Kidney capillary endothelial cell (primary cell): ENCODE data around the gene RSAD1.

Experiments
- DNase-seq: peaks from one replicate; pipeline ENCODE4 v3.0.0-alpha.2; 2018; ENCODE audit warnings: low spot score

The RSAD1 gene

GRCh38 chr17:50478391-50479381, at the start of gene RSAD1:
RSAD1 (plus strand) TSS chr17:50478860; CDS start chr17:50478885, 25 bp downstream.
- peak; percentile 85 for DNase-seq

- no peak for DNase-seq
Observed at GRCh38 chr17:50429793-50430192, 48.9 kb upstream of the RSAD1 start.

- no peak for DNase-seq
Observed at GRCh38 chr17:50430821-50431618, 47.6 kb upstream of the RSAD1 start.

GRCh38 chr17:50432125-50432762, 46.4 kb upstream of the RSAD1 start:
- DNase-seq, result no peak

GRCh38 chr17:50437409-50437808, 41.3 kb upstream of the RSAD1 start:
- DNase-seq, result no peak

GRCh38 chr17:50439008-50439407, 39.7 kb upstream of the RSAD1 start:
- no peak for DNase-seq

GRCh38 chr17:50440172-50440837, 38.4 kb upstream of the RSAD1 start:
- no peak for DNase-seq

- no peak for DNase-seq
Observed at GRCh38 chr17:50440838-50441829, 37.5 kb upstream of the RSAD1 start.

- DNase-seq, result no peak
Observed at GRCh38 chr17:50443505-50443974, 35.1 kb upstream of the RSAD1 start.

GRCh38 chr17:50444841-50445715, 33.6 kb upstream of the RSAD1 start:
- DNase-seq, result no peak

GRCh38 chr17:50445730-50446325, 32.8 kb upstream of the RSAD1 start:
- no peak for DNase-seq

GRCh38 chr17:50447870-50448595, 30.6 kb upstream of the RSAD1 start:
- no peak for DNase-seq

GRCh38 chr17:50448643-50449042, 30.0 kb upstream of the RSAD1 start:
- no peak for DNase-seq

GRCh38 chr17:50451943-50452629, 26.6 kb upstream of the RSAD1 start:
- no peak for DNase-seq

GRCh38 chr17:50452630-50453300, 25.9 kb upstream of the RSAD1 start:
- DNase-seq, result no peak

GRCh38 chr17:50453901-50454300, 24.8 kb upstream of the RSAD1 start:
- no peak for DNase-seq

- no peak for DNase-seq
Observed at GRCh38 chr17:50457621-50458020, 21.0 kb upstream of the RSAD1 start.
